Activated CD8-positive, alpha-beta memory T cell treated with anti-CD3 and anti-CD28 coated beads, Interleukin-2, amount 10 ng/mL, durations not matched to agents 7 days and 5 days (primary cell): ENCODE data around the gene ARHGAP29. TPM values are rescaled to one million over a fixed set of nuclear protein-coding genes. Genes with fewer than 3 reads are reported as not detected.

Source experiments
- ATAC-seq: fragments of 150-1000 bp; cut with Tn5 transposase; one replicate; pipeline ENCODE4 v1.10.0; 2021; ENCODE audit warnings: moderate library complexity
- CTCF ChIA-PET: fragments of 350-600 bp; sonication (Branson Sonifier 250); formaldehyde crosslinking; loops from one replicate; lab custom pipeline; 2021; ENCODE audit warnings: antibody characterized with exemption; lab: Charles Lee
- DNase-seq: peaks from one replicate; pipeline ENCODE4 v3.0.0-alpha.2; 2020
- H3K27ac Mint-ChIP-seq: one replicate; pipeline ENCODE4 v1.8.0; 2021; ENCODE audit warnings: mild to moderate bottlenecking, mixed read lengths
- H3K27me3 Mint-ChIP-seq: one replicate; pipeline ENCODE4 v1.8.0; 2021; ENCODE audit warnings: mixed read lengths
- H3K36me3 Mint-ChIP-seq: one replicate; pipeline ENCODE4 v1.8.0; 2021; ENCODE audit warnings: mild to moderate bottlenecking, mixed read lengths
- H3K4me1 Mint-ChIP-seq: one replicate; pipeline ENCODE4 v1.8.0; 2021; ENCODE audit warnings: mixed read lengths
- H3K4me3 Mint-ChIP-seq: one replicate; pipeline ENCODE4 v1.8.0; 2021; ENCODE audit warnings: mild to moderate bottlenecking, moderate library complexity, mixed read lengths
- H3K9me3 Mint-ChIP-seq: one replicate; pipeline ENCODE4 v1.8.0; 2022; ENCODE audit warnings: low read depth, mixed read lengths
- total RNA-seq, 2 experiments: library from RNA; stranded (reverse); gene quantifications; one replicate each; pipeline ENCODE4 v1.2.3, GENCODE V29; 2021

ARHGAP29 gene, protein sequence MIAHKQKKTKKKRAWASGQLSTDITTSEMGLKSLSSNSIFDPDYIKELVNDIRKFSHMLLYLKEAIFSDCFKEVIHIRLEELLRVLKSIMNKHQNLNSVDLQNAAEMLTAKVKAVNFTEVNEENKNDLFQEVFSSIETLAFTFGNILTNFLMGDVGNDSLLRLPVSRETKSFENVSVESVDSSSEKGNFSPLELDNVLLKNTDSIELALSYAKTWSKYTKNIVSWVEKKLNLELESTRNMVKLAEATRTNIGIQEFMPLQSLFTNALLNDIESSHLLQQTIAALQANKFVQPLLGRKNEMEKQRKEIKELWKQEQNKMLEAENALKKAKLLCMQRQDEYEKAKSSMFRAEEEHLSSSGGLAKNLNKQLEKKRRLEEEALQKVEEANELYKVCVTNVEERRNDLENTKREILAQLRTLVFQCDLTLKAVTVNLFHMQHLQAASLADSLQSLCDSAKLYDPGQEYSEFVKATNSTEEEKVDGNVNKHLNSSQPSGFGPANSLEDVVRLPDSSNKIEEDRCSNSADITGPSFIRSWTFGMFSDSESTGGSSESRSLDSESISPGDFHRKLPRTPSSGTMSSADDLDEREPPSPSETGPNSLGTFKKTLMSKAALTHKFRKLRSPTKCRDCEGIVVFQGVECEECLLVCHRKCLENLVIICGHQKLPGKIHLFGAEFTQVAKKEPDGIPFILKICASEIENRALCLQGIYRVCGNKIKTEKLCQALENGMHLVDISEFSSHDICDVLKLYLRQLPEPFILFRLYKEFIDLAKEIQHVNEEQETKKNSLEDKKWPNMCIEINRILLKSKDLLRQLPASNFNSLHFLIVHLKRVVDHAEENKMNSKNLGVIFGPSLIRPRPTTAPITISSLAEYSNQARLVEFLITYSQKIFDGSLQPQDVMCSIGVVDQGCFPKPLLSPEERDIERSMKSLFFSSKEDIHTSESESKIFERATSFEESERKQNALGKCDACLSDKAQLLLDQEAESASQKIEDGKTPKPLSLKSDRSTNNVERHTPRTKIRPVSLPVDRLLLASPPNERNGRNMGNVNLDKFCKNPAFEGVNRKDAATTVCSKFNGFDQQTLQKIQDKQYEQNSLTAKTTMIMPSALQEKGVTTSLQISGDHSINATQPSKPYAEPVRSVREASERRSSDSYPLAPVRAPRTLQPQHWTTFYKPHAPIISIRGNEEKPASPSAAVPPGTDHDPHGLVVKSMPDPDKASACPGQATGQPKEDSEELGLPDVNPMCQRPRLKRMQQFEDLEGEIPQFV
- total RNA-seq, result not detected

DNA sequence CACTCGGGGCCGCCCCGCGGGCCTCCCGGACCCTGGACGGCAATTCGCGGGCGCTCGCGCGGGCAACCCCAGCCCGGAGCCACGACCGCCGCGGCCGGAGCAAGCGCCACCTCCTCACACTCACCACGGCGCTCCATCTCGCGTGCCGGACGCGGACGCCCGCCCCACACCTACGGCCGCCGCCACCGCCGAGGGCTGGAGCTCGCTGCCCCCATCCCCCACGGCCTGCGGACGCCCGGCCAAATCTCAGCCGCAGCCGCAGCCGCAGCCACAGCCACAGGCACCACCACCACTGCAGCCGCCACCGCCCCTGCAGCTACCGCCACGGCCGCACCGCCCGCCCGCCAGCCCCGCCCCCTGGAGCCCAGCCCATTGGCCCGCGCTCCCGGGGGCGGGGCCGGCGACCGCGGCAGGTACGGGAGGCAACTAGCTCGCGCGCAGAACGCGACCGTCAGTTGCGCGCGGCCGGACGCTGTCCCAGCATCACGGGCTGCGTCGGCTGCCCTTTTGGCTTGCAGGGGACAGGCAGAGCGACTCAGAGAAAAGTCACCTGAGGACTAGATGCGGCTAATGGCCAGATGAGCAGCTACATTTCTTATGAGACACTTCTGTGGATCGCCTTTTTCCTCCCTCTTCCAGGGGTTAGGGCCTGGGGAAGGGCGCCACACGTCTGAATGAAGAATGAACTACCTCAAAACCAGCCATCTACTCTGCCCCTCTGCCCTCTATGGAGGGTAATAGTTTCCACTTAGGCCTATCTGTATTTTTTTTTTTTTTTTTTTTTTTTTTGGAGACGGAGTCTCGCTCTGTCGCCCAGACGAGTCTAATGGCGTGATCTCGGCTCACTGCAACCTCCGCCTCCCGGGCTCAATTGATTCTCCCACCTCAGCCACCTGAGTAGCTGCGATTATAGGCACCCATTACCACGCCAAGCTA is at the start of gene ARHGAP29:
ARHGAP29 (minus strand) TSS at position 294 of the 936 bp plus-strand sequence. CDS start 5,973 bp downstream, outside the sequence.
- peak; percentile 86 for ATAC-seq
- Mint-ChIP-seq H3K27ac (no peak within 1 kb of the TSS), H3K9me3 (no peaks in the 10 kb centered on the region), H3K27me3 (peaks cover 77% of the 10 kb centered on the region), H3K4me3 (peak within 1 kb of the TSS; percentile 12), H3K36me3 (peaks cover 1% of the 10 kb centered on the region), H3K4me1 (peaks cover 6% of the 10 kb centered on the region)
- DNase-seq, result peak; percentile 49
- CTCF ChIA-PET, result interaction anchor here (0.7 to 2.1 kb wide), 2 partner anchors 38 to 98 kb away, joined by 3 to 4 read pairs; no protein-coding TSS in a partner anchor

DNA sequence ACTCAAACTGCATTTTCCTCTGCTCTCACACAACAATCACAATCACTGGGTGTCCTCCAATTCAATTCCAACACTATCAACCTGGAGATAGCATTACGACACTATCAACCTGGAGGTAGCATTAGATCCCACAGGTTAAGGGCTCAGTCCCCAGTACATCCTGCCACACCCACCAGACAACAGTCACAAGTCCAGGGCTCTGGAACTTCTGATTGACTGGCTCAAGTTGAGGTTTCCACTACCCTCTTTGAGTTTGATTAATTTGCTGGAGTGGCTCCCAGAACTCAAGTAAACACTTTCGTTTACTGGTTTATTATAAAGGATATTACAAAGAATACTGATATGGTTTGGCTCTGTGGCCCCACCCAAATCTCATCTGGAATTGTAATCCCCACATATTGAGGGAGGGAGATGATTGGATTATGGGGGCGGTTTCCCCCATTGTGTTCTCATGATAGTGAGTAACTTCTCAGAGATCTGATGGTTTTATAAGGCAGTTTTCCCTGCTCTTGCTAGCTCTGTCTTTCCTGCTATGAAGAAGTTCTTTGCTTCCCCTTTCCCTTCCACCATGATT is 49.6 kb upstream of the ARHGAP29 start:
- Mint-ChIP-seq H3K4me3 (no peak overlapping the region), H3K27ac (no peak overlapping the region), H3K4me1 (no peaks in the 10 kb centered on the region), H3K9me3 (no peaks in the 10 kb centered on the region), H3K36me3 (no peaks in the 10 kb centered on the region), H3K27me3 (peaks cover 56% of the 10 kb centered on the region)
- ATAC-seq (no peak), DNase-seq (no peak)
- CTCF ChIA-PET, result no interaction called here

DNA sequence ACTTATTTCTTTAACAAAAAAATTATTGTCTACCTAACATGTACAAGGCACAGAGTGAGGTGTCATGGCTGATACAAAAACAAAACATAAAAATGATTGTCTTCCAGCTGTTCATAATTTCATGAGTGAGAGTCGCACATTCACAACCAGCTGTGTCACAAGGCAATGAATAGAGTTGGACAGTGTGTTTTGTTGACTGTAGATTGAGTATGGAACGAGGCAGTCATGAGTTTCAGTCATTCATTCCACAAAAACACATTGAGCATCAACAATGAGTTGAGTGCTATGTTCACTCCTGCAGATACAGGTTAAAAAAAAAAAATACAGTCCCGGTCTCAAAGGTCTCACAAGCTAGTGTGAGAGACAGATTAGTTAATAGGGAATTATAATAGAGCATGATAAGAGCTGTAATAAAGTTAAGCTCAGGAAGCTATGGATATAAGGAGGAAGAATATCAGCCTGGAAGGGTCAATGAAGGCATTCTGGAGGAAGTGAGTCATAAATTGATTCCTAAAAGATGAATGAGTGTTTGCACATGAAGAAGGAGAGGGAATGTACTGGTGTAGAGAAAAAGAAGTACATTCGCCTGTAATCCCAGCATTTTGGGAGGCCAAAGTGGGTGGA is 47.8 kb upstream of the ARHGAP29 start:
- H3K27me3 Mint-ChIP-seq, result peaks cover 54% of the 10 kb centered on the region
- H3K4me1 Mint-ChIP-seq, result no peaks in the 10 kb centered on the region
- no peak for DNase-seq
- no peaks in the 10 kb centered on the region for H3K36me3 Mint-ChIP-seq
- no peak for ATAC-seq
- no peak overlapping the region for H3K27ac Mint-ChIP-seq
- CTCF ChIA-PET, result no interaction called here
- H3K9me3 Mint-ChIP-seq, result no peaks in the 10 kb centered on the region
- H3K4me3 Mint-ChIP-seq, result no peak overlapping the region

DNA sequence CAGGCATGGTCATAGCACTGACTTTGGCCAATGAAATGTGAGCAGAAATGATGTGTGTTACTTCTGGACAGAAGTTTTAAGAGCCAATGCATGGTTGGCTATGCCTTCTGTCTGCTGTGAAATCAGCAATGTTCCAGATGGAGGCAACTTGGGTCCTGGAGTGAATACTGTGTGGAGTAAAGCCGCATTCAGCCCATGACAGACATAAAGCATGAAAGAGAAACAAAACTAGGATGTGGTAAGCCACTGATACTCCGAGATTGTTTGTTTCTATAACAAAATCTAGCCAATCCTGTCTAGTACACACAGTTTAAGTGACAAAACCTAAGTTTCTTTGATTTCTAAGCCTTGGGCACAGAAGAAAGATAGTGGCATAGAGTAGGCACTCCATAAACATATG is 47.1 kb upstream of the ARHGAP29 start:
- no peaks in the 10 kb centered on the region for H3K4me1 Mint-ChIP-seq
- peaks cover 50% of the 10 kb centered on the region for H3K27me3 Mint-ChIP-seq
- no peak overlapping the region for H3K27ac Mint-ChIP-seq
- CTCF ChIA-PET, result no interaction called here
- no peaks in the 10 kb centered on the region for H3K36me3 Mint-ChIP-seq
- H3K4me3 Mint-ChIP-seq, result no peak overlapping the region
- no peak for DNase-seq
- H3K9me3 Mint-ChIP-seq, result no peaks in the 10 kb centered on the region
- no peak for ATAC-seq

DNA sequence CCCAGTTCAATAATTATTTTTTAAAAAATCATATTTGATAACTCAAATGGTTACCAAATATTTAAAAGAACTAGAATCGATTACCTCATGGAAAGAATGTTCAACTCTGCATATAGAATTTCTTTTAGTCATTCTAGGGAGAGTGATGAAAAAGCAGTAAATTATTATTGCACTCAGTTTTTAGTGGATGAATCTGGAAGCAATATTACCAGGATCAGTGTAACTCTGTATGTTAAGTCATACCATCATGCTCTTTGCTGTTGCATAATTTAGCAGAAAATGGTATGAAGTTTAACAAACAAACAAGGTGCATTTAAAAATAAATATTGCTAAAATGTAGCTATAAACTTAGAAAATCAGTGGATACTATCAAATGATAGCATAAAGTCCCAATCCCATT is 46.1 kb upstream of the ARHGAP29 start:
- CTCF ChIA-PET, result no interaction called here
- H3K4me1 Mint-ChIP-seq, result no peaks in the 10 kb centered on the region
- no peak overlapping the region for H3K4me3 Mint-ChIP-seq
- DNase-seq (no peak), ATAC-seq (no peak)
- H3K27me3 Mint-ChIP-seq, result peaks cover 41% of the 10 kb centered on the region
- H3K36me3 Mint-ChIP-seq, result no peaks in the 10 kb centered on the region
- no peak overlapping the region for H3K27ac Mint-ChIP-seq
- H3K9me3 Mint-ChIP-seq, result no peaks in the 10 kb centered on the region

DNA sequence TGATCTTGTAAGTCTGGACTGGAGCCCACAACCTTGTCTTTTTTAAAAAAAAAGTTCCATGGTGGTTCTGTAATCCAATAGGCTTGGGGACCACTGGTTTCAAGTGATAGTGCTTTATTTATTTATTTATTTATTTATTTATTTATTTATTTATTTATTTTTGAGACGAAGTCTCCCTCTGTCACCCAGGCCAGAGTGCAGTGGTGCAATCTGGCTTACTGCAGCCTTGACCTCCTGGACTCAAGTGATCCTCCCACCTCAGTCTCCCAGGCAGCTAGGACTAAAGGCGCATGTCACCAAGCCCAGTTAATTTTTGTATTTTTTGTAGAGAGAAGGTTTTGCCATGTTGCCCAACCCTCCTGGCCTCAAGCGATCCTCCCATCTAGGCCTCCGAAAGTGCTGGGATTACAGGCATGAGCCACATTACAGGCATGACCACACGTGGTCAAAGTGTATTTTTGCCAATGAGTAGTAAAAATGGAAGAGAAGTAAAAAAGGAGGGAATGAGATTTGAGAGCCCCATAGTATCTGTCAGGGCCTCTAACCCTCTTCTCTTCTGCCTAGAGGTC is 44.8 kb upstream of the ARHGAP29 start:
- CTCF ChIA-PET, result no interaction called here
- Mint-ChIP-seq H3K36me3 (no peaks in the 10 kb centered on the region), H3K4me3 (no peak overlapping the region), H3K9me3 (no peaks in the 10 kb centered on the region), H3K27ac (no peak overlapping the region), H3K4me1 (no peaks in the 10 kb centered on the region), H3K27me3 (peaks cover 39% of the 10 kb centered on the region)
- ATAC-seq, result no peak
- DNase-seq, result no peak

DNA sequence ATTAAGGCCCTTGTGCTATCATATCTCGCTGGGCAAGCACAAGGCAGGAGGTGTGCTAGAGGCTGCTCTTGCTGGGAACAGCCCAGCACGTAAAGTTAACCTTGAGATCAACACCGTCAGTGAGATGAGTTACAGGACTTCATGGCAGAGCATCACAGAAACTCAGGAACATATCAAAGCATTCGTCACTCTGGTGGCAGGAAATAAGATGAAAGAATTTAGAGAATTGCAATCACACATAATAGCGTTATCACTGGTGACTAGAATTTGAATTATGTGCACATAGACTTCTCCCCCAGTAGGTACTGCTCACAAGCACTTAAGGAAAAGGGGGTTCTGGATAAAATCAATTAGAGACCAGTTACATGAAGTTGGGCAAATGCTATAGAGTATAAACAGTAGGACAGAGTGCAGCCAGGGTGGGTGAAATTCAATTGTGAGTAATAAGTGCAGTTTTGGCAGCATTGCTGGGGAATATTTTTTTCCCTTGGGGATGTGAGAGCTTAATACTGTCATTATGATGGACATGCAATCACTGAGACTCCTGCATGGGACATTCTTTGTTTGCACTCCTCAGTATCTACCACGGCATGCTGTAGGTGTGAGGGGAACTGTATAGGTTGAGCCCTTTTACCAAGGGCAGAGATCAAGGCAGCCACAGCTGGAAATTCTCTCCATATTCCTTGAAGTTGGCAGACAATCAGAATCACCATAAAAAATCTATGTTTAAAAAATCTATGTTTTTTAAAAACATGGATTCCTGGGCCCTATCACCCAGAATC is 44.2 kb upstream of the ARHGAP29 start:
- Mint-ChIP-seq H3K27me3 (peaks cover 37% of the 10 kb centered on the region), H3K36me3 (no peaks in the 10 kb centered on the region), H3K4me1 (no peaks in the 10 kb centered on the region), H3K4me3 (no peak overlapping the region), H3K27ac (no peak overlapping the region), H3K9me3 (no peaks in the 10 kb centered on the region)
- CTCF ChIA-PET, result no interaction called here
- ATAC-seq (no peak), DNase-seq (no peak)

DNA sequence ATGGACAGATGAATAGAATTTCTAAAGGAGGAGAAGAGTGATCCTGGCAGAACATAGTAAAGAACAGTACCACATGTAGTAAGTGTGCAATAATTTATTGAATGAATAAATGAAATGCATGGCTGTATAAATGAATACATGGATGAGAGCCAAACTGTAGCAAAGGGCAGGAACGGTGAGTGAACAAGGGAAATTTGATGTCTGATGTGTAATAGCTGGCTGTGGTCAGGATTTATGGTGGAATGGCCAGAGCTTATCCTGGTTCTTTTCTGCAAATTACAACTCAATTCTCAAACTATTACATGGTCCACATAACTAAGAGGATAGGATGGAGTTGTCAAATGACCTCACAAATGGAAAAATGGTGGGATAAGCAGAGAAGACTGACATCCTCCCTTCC is 43.2 kb upstream of the ARHGAP29 start:
- Mint-ChIP-seq H3K27me3 (peaks cover 38% of the 10 kb centered on the region), H3K36me3 (no peaks in the 10 kb centered on the region), H3K9me3 (no peaks in the 10 kb centered on the region), H3K27ac (no peak overlapping the region), H3K4me3 (no peak overlapping the region), H3K4me1 (no peaks in the 10 kb centered on the region)
- CTCF ChIA-PET, result no interaction called here
- no peak for ATAC-seq
- DNase-seq, result no peak

DNA sequence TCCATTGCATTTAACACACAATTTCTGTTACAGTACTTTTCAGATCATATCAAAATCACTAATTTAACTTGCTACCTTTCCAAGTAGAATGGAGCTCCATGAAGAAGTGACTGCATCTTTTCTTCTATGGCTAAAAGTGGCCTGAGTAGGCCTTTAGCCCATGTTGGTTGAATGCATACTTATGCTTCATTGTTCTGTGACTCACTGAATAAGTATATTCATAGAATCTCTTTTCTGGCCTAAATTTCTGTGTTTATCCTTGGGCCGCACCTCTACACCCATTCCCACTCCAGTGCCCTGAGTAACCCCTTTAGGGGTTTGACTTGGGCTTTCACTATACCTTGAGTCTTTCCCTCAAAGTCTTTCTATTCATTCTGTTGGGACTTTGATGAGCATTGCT is 42.1 kb upstream of the ARHGAP29 start:
- Mint-ChIP-seq H3K27ac (no peak overlapping the region), H3K27me3 (peaks cover 38% of the 10 kb centered on the region), H3K9me3 (no peaks in the 10 kb centered on the region), H3K4me3 (no peak overlapping the region), H3K4me1 (no peaks in the 10 kb centered on the region), H3K36me3 (no peaks in the 10 kb centered on the region)
- DNase-seq (no peak), ATAC-seq (no peak)
- CTCF ChIA-PET, result no interaction called here

DNA sequence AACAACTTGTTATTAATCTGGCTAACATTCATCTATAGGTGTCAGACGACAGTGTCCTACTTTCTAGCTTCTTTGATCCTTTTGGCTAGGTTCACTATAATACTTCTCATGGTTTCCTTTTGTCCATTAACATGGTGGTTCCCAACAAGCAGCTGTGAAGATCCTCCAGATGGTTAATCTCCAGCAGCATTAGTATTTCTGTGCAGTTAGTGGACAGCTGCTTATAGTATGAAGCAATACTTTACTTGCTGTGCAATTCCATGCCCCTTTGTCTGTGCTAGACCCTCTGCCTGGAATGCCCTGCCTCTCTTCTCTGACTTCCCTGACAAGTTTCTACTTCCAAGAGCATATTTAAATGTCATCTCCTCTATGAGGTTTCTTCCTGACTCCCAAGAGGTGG is 41.7 kb upstream of the ARHGAP29 start:
- ATAC-seq, result no peak
- Mint-ChIP-seq H3K27ac (no peak overlapping the region), H3K9me3 (no peaks in the 10 kb centered on the region), H3K4me3 (no peak overlapping the region), H3K4me1 (no peaks in the 10 kb centered on the region), H3K27me3 (peaks cover 35% of the 10 kb centered on the region), H3K36me3 (no peaks in the 10 kb centered on the region)
- CTCF ChIA-PET, result no interaction called here
- no peak for DNase-seq

DNA sequence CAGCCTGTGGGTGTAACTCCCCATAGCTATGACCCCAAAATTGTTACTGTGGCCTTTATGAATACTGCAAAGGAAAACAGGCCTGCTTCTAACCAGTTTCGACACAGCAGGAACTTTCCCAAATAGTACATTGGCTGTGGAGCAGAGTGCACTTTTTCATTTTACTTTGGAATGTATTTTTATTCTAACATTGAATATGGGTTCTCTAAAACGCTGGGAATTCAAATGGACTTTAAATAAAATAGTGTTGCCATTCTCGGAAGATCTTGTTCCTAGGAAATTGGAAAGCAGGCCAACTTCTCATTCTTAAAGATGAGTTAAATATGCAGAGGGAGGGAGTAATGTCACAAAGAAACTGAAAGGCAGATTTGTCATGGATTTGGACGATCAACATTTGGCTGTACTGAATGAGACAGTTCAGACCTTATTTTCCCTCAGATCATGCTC is 39.6 kb upstream of the ARHGAP29 start:
- Mint-ChIP-seq H3K27me3 (peaks cover 27% of the 10 kb centered on the region), H3K9me3 (no peaks in the 10 kb centered on the region), H3K27ac (no peak overlapping the region), H3K36me3 (no peaks in the 10 kb centered on the region), H3K4me3 (no peak overlapping the region), H3K4me1 (no peaks in the 10 kb centered on the region)
- ATAC-seq, result no peak
- no peak for DNase-seq
- CTCF ChIA-PET, result no interaction called here
